Epidermal melanocyte (primary cell): ENCODE results near the gene PTPN7.

Experiments
- DNase-seq: peaks from one replicate; pipeline ENCODE4 v3.0.0; 2011; ENCODE audit warnings: low spot score; ENCODE audit not compliant: insufficient read length

Gene PTPN7

DNA sequence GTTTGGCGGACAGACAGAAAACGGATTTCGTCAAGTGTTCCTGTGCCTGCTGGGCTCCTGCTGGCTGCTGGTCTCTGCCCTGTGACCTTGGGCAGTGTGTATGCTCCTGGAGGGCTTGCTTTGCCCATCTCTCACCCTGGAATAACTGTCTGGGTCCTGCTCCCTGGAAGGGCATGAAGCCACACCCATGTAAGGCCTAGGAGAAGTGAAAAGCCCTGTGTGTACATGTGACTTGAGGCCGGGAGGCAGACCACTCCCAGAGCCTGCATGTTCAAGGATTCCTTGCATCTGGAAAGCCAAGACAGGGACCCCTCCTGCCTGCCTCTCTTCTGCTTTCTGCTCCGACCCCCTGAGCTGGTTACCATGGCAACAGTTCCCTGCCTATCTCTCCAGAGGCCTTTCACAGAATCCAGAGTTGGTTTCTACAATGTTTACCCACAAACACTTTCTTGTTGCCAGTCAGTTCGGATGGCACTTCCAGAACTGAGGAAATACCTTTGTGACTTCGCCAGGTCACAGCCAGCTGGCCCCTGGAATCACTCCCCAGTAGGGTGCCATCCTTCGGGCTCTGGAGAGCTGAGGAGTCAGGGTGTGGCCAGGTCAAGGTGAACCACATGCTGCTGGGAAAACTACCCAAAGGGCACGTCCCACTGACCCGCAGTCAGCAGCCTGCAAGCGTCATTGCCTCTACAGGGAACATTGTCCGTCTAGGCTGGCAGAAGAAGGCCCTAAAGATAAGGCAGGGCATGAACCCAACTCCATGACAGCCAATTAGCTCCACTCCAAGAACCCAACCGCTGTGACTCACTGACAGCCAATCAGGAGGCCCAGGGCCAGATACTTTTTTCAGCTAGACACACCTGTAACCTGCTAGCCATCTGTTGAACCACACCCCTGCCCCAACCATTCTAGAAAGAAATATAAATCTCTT is 52.3 kb downstream of the PTPN7 start:
- DNase-seq: no peak

DNA sequence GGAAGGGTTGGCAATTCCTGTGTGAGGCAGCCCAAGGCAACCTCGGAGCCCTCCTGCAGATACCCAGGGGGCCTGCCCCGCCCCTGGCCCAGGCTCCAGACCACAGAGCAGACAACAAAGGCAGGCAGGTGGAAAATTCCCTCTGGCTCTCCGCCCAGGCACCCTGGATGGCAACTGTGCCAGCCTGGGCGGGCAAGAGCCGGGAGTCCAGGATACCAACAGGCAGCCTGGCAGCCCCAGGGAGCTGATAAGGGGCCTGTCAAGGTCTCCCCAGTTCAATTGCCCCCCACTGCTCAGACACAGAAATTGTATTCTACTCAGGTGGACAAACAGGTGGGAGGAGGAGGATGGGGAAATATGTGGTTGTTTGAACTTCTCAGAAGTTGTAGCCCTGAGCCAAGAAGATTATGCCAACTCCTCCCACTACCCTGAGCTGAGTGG is 53.1 kb downstream of the PTPN7 start:
- no peak for DNase-seq

DNA sequence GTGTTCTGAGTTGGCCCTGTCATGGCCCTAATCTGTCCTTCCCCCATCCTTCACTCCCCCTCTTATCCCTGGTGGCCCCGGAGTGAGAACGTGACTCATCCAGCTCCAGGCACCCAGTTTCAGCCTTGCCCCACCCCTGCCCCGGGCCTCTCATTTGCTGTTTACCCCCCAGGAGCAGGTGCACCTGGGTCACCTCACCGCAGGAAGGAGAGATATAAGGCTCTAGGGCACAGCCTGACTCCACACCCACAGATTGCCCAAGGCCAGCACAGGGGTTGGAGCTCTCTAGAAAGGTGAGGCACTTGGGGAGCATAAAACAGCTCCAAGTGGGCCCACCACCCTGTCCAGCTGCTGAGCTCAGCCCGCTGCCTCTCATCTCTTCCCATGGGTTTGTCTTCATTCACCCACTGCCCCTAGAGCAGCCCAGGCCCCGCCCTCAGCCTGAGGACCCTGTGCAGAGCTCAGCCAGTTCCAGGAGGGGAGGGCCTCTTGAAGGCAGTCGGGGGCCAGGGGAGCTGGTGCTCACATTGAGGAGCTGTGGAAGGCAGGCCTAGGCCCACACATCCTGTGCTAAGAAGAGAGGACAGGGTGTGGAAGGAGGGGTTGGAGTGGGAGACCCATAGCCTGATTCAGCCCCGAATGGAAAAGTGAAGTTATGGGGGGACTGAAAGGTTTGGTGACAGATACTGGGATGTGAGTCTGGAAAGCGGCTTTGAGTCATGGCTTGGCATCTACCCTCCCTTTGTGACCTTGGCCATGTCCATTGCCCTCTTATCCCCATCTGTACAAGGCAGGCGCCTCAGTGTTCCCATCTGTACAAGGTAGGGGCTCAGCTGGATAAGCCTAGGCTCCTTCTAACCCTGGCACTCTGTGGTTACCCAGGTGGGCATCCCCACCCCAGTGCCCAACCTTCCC is 53.8 kb downstream of the PTPN7 start:
- no peak for DNase-seq

DNA sequence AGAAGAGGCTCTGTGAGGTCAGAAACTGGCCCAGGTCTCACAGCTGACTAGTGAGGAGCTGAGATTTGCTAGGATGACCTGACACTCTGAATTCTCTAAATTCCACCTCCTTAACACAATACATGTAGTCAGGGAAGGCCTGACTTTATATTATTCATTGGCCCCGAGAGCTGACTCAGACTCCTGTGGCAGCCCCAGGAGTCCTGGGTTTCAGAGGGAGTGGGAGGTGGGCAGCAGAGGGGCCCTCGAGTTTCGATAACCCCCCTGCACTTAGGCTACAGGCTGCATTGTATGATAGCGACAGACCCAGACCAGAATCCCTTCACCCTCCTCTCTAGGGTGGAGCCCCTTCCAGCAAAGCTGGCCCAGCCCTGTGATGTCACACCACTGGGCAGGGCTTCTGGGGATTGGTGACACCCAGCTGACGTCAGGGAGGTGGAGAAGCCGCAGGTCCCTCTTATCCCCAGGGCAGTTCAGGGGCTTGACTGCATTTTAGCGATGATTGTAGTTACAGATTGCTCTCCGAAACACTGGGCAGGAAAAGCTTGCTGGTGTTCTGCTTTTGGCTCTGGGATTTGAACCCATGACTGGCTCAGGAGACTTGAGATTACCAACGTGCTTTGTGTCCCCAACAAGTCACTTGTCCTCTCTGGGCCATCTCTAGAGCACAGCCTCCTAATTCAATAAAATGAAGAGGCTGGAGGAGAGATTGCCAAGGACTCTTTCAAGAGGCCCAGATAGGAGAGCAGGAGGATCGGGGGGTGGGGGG is 54.6 kb downstream of the PTPN7 start:
- no peak for DNase-seq

DNA sequence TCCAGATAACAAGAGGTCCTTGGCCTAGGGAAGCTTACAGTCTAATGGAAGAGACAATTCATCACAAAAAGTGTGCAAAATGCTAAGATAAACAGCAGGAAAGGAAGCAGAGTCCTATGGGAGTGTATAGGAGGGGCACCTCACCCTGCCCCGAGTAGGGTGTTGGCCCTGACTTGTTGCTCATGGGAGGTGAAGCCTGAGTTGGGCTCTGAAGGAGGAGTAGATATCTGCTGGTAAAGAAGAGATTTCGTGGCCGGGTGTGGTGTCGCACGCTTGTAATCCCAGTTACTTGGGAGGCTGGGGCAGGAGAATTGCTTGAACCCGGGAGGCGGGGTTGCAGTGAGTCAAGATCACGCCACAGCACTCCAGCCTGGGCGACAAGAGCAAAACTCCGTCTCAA is 56.3 kb downstream of the PTPN7 start:
- no peak for DNase-seq

DNA sequence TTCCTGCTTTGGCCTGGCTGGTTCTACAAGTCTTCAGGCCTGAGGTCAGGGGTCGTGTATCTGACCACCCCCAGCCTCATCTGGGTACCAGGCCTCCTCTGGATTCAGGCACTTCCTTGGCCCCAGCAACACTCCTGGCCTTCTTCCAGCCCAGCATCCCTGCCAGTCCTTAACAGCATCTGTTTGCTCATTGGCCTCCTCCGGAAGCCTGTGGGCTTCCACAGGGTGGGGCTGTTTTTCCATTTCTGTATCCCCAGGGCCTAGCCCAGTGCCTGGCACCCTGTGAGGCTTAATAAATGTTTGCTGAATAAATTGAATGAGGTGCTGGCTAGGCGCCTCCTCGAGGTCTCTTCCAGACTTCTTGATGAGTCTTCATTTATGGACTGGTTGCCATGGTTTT is 59.2 kb downstream of the PTPN7 start:
- DNase-seq: no peak
